Progenitor cell of endocrine pancreas (in vitro differentiated cells): ENCODE data around the gene PANX3. TPM values are rescaled to one million over a fixed set of nuclear protein-coding genes. Genes with fewer than 3 reads are reported as not detected.
A peak's percentile ranks its signal among the peaks of the same experiment; 100 is the strongest.

ENCODE experiments used
- DNase-seq: peaks from one replicate; pipeline ENCODE4 v3.0.0; 2021; ENCODE audit warnings: low spot score; ENCODE audit not compliant: unreplicated experiment
- H3K27ac Mint-ChIP-seq: 2 replicates; pipeline ENCODE4 v1.8.0; 2021; ENCODE audit warnings: mild to moderate bottlenecking, moderate library complexity, mixed read lengths
- H3K27me3 Mint-ChIP-seq: 2 replicates; pipeline ENCODE4 v1.8.0; 2021; ENCODE audit warnings: mixed read lengths
- H3K36me3 Mint-ChIP-seq: 2 replicates; pipeline ENCODE4 v1.8.0; 2022; ENCODE audit warnings: mixed read lengths; ENCODE audit not compliant: insufficient read depth
- H3K4me1 Mint-ChIP-seq: 2 replicates; pipeline ENCODE4 v1.8.0; 2021; ENCODE audit warnings: low read depth, mixed read lengths
- H3K4me3 Mint-ChIP-seq: 2 replicates; pipeline ENCODE4 v1.8.0; 2021; ENCODE audit warnings: low read depth, mild to moderate bottlenecking, moderate library complexity, mixed read lengths
- H3K9me3 Mint-ChIP-seq: 2 replicates; pipeline ENCODE4 v1.8.0; 2021; ENCODE audit warnings: low read depth, mixed read lengths
- CTCF ChIP-seq: fragments of 200-600 bp; sonication (generic); IDR thresholded peaks from one replicate; pipeline ENCODE4 v1.5.0; 2021; ENCODE audit warnings: antibody characterized with exemption, mild to moderate bottlenecking; ENCODE audit not compliant: unreplicated experiment
- total RNA-seq: library from RNA; stranded (reverse); gene quantifications from 2 replicates; pipeline ENCODE4 v1.2.1, GENCODE V29; 2021

PANX3 gene
- total RNA-seq, 1 donor from 2014 or later, result not detected

- Mint-ChIP-seq H3K4me3 (no peak overlapping the region), H3K4me1 (no peaks in the 10 kb centered on the region), H3K36me3 (peaks cover 7% of the 10 kb centered on the region), H3K27ac (no peak overlapping the region), H3K27me3 (no peaks in the 10 kb centered on the region), H3K9me3 (no peaks in the 10 kb centered on the region)
- DNase-seq, result no peak
- TF ChIP-seq CTCF, result no peak
Measured at GRCh38 chr11:124662106-124662505, 50.9 kb downstream of the PANX3 start.

- no peaks in the 10 kb centered on the region for H3K9me3 Mint-ChIP-seq
- DNase-seq, result no peak
Measured at GRCh38 chr11:124663861-124664260, 52.6 kb downstream of the PANX3 start.

GRCh38 chr11:124667601-124668000, 56.4 kb downstream of the PANX3 start:
- TF ChIP-seq CTCF, result no peak
- H3K27me3 Mint-ChIP-seq, result no peaks in the 10 kb centered on the region
- peaks cover 3% of the 10 kb centered on the region for H3K4me1 Mint-ChIP-seq
- no peak for DNase-seq
- H3K36me3 Mint-ChIP-seq, result peaks cover 3% of the 10 kb centered on the region
- H3K27ac Mint-ChIP-seq, result no peak overlapping the region
- no peak overlapping the region for H3K4me3 Mint-ChIP-seq
- H3K9me3 Mint-ChIP-seq, result no peaks in the 10 kb centered on the region

More at GRCh38 chr11:124663861-124664260, 52.6 kb downstream of the PANX3 start:
- peaks cover 7% of the 10 kb centered on the region for H3K36me3 Mint-ChIP-seq
- no peak overlapping the region for H3K27ac Mint-ChIP-seq
- no peaks in the 10 kb centered on the region for H3K27me3 Mint-ChIP-seq
- TF ChIP-seq CTCF, result no peak
- no peaks in the 10 kb centered on the region for H3K4me1 Mint-ChIP-seq
- no peak overlapping the region for H3K4me3 Mint-ChIP-seq

GRCh38 chr11:124669193-124669592, 58.0 kb downstream of the PANX3 start:
- DNase-seq, result peak; percentile 25
- TF ChIP-seq CTCF, result peak; percentile 78
- Mint-ChIP-seq H3K36me3 (peaks cover 3% of the 10 kb centered on the region), H3K9me3 (no peaks in the 10 kb centered on the region), H3K27me3 (no peaks in the 10 kb centered on the region), H3K27ac (no peak overlapping the region), H3K4me3 (no peak overlapping the region), H3K4me1 (peaks cover 6% of the 10 kb centered on the region)

Other genes with a start within 250 kb of the PANX3 start
- gene OR8B2, start 226.9 kb upstream of the PANX3 start, total RNA-seq, result not detected in 2 replicates
- gene OR8B3, start 212.4 kb upstream of the PANX3 start, total RNA-seq, result not detected in 2 replicates
- not detected in 2 replicates for gene OR8B4, start 186.6 kb upstream of the PANX3 start, total RNA-seq
- not detected in 2 replicates for gene OR8B8, start 165.7 kb upstream of the PANX3 start, total RNA-seq
- gene OR8B12, start 67.8 kb upstream of the PANX3 start, total RNA-seq, result not detected in 2 replicates
- gene OR8A1, start 41.4 kb upstream of the PANX3 start, total RNA-seq, result not detected in 2 replicates
- gene TBRG1, start 11.4 kb downstream of the PANX3 start, total RNA-seq, result 31.1 and 33.3 TPM in 2 replicates
- 7.9 and 8.7 TPM in 2 replicates for gene SIAE, start 62.3 kb downstream of the PANX3 start, total RNA-seq
- gene SPA17, start 62.5 kb downstream of the PANX3 start, total RNA-seq, result 12.0 and 13.6 TPM in 2 replicates
- 4.9 and 5.9 TPM in 2 replicates for gene NRGN, start 128.5 kb downstream of the PANX3 start, total RNA-seq
- 1.8 and 2.6 TPM in 2 replicates for gene VSIG2, start 140.8 kb downstream of the PANX3 start, total RNA-seq
- gene ESAM, start 150.9 kb downstream of the PANX3 start, total RNA-seq, result 1.4 and 1.6 TPM in 2 replicates
- 33.9 and 41.6 TPM in 2 replicates for gene MSANTD2, start 189.0 kb downstream of the PANX3 start, total RNA-seq